Stomach smooth muscle (tissue), 2 donors: ENCODE results near the gene IL4.
"Not testable (repeated sequence)": the region's sequence is repeated elsewhere in the genome, so short reads cannot be mapped to it uniquely, and the experiment has no call there.

Experiments
- H3K27ac ChIP-seq: one replicate; pipeline ENCODE4 v1.7.0; 2013; ENCODE audit warnings: mild to moderate bottlenecking, low read length, inconsistent platforms
- H3K27me3 ChIP-seq, 2 donors: one replicate each; pipeline ENCODE4 v1.7.0; 2013; ENCODE audit warnings: low read length in 2 of 2; ENCODE audit not compliant: insufficient read depth in 2 of 2, control insufficient read depth in 1 of 2
- H3K36me3 ChIP-seq, 2 donors: one replicate each; pipeline ENCODE4 v1.7.0; 2013; ENCODE audit warnings: low read length in 2 of 2; ENCODE audit not compliant: control insufficient read depth in 2 of 2, insufficient read depth in 2 of 2
- H3K4me1 ChIP-seq: one replicate; pipeline ENCODE4 v1.7.0; 2013; ENCODE audit warnings: low read length; ENCODE audit not compliant: control insufficient read depth, insufficient read depth
- H3K4me3 ChIP-seq, 2 donors: one replicate each; pipeline ENCODE4 v1.7.0; 2013; ENCODE audit warnings: low read length in 2 of 2
- H3K9ac ChIP-seq, 2 donors: one replicate each; pipeline ENCODE4 v1.7.0; 2013; ENCODE audit warnings: low read length in 2 of 2, mild to moderate bottlenecking in 1 of 2
- H3K9me3 ChIP-seq, 2 donors: one replicate each; pipeline ENCODE4 v1.7.0; 2013; ENCODE audit warnings: low read length in 2 of 2; ENCODE audit not compliant: control insufficient read depth in 2 of 2
- donor health status: healthy.
- donor health status: Pancreatic carcinoma.

Gene IL4

GRCh38 chr5:132684922-132685720 lies 11.3 kb downstream of the IL4 start:
- no peak overlapping the region for H3K9ac ChIP-seq
- no peaks in the 10 kb centered on the region for H3K36me3 ChIP-seq
- H3K9me3 ChIP-seq = no peaks in the 10 kb centered on the region
- no peaks in the 10 kb centered on the region for H3K4me1 ChIP-seq
- no peak overlapping the region for H3K27ac ChIP-seq
- no peaks in the 10 kb centered on the region for H3K27me3 ChIP-seq
- H3K4me3 ChIP-seq = no peak overlapping the region

GRCh38 chr5:132686193-132686592 lies 12.4 kb downstream of the IL4 start:
- no peaks in the 10 kb centered on the region for H3K27me3 ChIP-seq
- H3K9me3 ChIP-seq = no peaks in the 10 kb centered on the region
- H3K36me3 ChIP-seq = no peaks in the 10 kb centered on the region
- no peak overlapping the region for H3K4me3 ChIP-seq
- no peak overlapping the region for H3K9ac ChIP-seq
- H3K27ac ChIP-seq = no peak overlapping the region
- no peaks in the 10 kb centered on the region for H3K4me1 ChIP-seq

- no peaks in the 10 kb centered on the region for H3K36me3 ChIP-seq
- H3K9ac ChIP-seq = no peak overlapping the region
Measured at GRCh38 chr5:132687995-132688394, 14.2 kb downstream of the IL4 start.

GRCh38 chr5:132688536-132689339 lies 14.9 kb downstream of the IL4 start:
- H3K36me3 ChIP-seq = no peaks in the 10 kb centered on the region
- H3K9ac ChIP-seq = no peak overlapping the region
- H3K4me1 ChIP-seq = no peaks in the 10 kb centered on the region
- H3K9me3 ChIP-seq = no peaks in the 10 kb centered on the region
- H3K27me3 ChIP-seq = no peaks in the 10 kb centered on the region
- no peak overlapping the region for H3K4me3 ChIP-seq
- no peak overlapping the region for H3K27ac ChIP-seq

More at GRCh38 chr5:132687995-132688394, 14.2 kb downstream of the IL4 start:
- Histone ChIP-seq H3K27ac (no peak overlapping the region), H3K9me3 (no peaks in the 10 kb centered on the region), H3K4me1 (no peaks in the 10 kb centered on the region), H3K4me3 (no peak overlapping the region), H3K27me3 (no peaks in the 10 kb centered on the region)

- Histone ChIP-seq H3K36me3 (no peaks in the 10 kb centered on the region), H3K27ac (no peak overlapping the region), H3K4me3 (no peak overlapping the region), H3K27me3 (no peaks in the 10 kb centered on the region), H3K9me3 (no peaks in the 10 kb centered on the region), H3K9ac (no peak overlapping the region), H3K4me1 (no peaks in the 10 kb centered on the region)
Measured at GRCh38 chr5:132689513-132689912, 15.7 kb downstream of the IL4 start.

GRCh38 chr5:132690156-132690555 lies 16.4 kb downstream of the IL4 start:
- Histone ChIP-seq H3K4me3 (no peak overlapping the region), H3K9ac (no peak overlapping the region), H3K27ac (no peak overlapping the region), H3K4me1 (no peaks in the 10 kb centered on the region), H3K36me3 (no peaks in the 10 kb centered on the region), H3K9me3 (no peaks in the 10 kb centered on the region), H3K27me3 (no peaks in the 10 kb centered on the region)

GRCh38 chr5:132691755-132692631 lies 18.2 kb downstream of the IL4 start:
- not testable (repeated sequence) for H3K27me3 ChIP-seq, H3K9ac ChIP-seq, H3K9me3 ChIP-seq, H3K4me1 ChIP-seq, H3K4me3 ChIP-seq, H3K36me3 ChIP-seq, H3K27ac ChIP-seq

DNA sequence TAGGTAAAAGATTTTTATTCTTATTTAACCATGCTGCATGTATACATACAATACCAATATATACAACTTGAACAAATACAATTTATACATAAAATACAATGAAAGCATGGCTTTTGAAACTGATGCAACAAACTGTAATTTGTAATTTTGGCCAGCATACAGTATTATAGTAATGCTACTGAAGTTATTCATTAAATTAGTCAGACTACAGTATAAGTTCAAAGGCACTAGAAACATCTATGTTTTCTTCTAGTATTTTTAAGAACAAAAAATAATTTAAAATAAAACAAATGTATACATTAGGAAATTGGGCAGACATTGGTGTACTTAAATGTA lies 18.8 kb downstream of the IL4 start:
- no peaks in the 10 kb centered on the region for H3K36me3 ChIP-seq
- H3K4me1 ChIP-seq = no peaks in the 10 kb centered on the region
- H3K4me3 ChIP-seq = no peak overlapping the region
- H3K9me3 ChIP-seq = no peaks in the 10 kb centered on the region
- no peak overlapping the region for H3K27ac ChIP-seq
- H3K9ac ChIP-seq = no peak overlapping the region
- H3K27me3 ChIP-seq = no peaks in the 10 kb centered on the region

GRCh38 chr5:132695956-132696355 lies 22.2 kb downstream of the IL4 start:
- H3K9ac ChIP-seq = no peak overlapping the region
- H3K27me3 ChIP-seq = no peaks in the 10 kb centered on the region
- H3K4me3 ChIP-seq = no peak overlapping the region
- peaks cover 6% of the 10 kb centered on the region in 2 donors for H3K36me3 ChIP-seq
- no peaks in the 10 kb centered on the region for H3K9me3 ChIP-seq
- H3K4me1 ChIP-seq = no peaks in the 10 kb centered on the region
- H3K27ac ChIP-seq = no peak overlapping the region

DNA sequence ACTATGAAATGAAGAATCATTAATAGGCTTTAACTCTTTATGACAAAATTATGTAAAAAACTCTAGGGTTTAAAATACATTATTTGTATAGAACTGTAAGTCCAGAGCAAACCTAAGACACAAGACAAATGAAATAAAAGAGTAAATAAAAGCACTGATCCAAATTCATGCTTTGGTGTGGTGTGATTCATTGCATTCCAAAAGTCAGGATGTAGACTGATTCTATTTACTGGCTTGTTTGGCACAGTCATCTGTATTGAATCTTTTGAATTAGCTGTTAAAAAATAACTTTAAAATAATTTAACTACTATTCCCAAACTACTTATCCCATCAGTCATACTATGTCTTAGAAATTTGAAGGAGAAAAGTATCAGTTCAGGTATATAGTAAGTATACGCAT lies 31.1 kb downstream of the IL4 start:
- no peaks in the 10 kb centered on the region for H3K9me3 ChIP-seq
- no peak overlapping the region for H3K4me3 ChIP-seq
- H3K27ac ChIP-seq = no peak overlapping the region
- no peak overlapping the region for H3K9ac ChIP-seq
- H3K4me1 ChIP-seq = no peaks in the 10 kb centered on the region
- H3K36me3 ChIP-seq = peaks cover 10 to 11% of the 10 kb centered on the region in 2 donors
- H3K27me3 ChIP-seq = no peaks in the 10 kb centered on the region
